Measurements from ENCODE around the gene RPL13A. TPM values are rescaled to one million over a fixed set of nuclear protein-coding genes. Genes with fewer than 3 reads are reported as not detected.
A peak's percentile ranks its signal among the peaks of the same experiment; 100 is the strongest.

RPL13A gene
- total and polyA plus RNA-seq, 2 of the 13 experiments (the other 11 are each of a cell fraction or from before 2014, with no cell fraction given) = 2,601 to 3,407 TPM

- CTCF ChIA-PET (ENCODE audit: low intra/inter-chr PET ratio, low total read pairs) = no interaction called here
- H3K4me3 ChIP-seq (replicated peaks in 1 of 3; ENCODE audit: insufficient read depth in 1 of 3, low read depth in 2 of 3, low read length in 3 of 3) = no peak overlapping the region
- no peak overlapping the region for H3K27ac ChIP-seq (ENCODE audit: extremely low read length, insufficient read depth, low read length)
- H3K79me2 ChIP-seq (ENCODE audit: insufficient read depth, low read length) = peaks cover 17% of the 10 kb centered on the region
- TSS peak; percentile 9 for BruUV-seq (replicated peaks)
- no peaks in the 10 kb centered on the region for H3K9me3 ChIP-seq (ENCODE audit: low read length)
- DNase-seq (ENCODE audit: low spot score) = no peak
- no peak for FAIRE-seq
- in situ Hi-C loops (cut with HindIII; ENCODE audit: extremely low pct_ligation_motif_present, low pct_unique_long_range_greater_than_20kb) (no loop called here), intact Hi-C loops (cut with micrococcal nuclease; ENCODE audit: unreplicated experiment) (no loop called here)
- no peak for ATAC-seq
- no peak overlapping the region for H3K4me2 ChIP-seq (ENCODE audit: low read depth, low read length)
- TF ChIP-seq ZNF317 (CRISPR knock-in tag; IDR thresholded peaks at IDR 0.05) (no peak), IKZF4 (CRISPR knock-in tag; IDR thresholded peaks at IDR 0.05; ENCODE audit: borderline replicate concordance, low read depth, not compliant biosample characterization) (no peak), CREB1 (IDR thresholded peaks at IDR 0.05) (no peak), CREB1 (CRISPR knock-in tag; IDR thresholded peaks at IDR 0.05) (no peak), KLF12 (CRISPR knock-in tag; IDR thresholded peaks at IDR 0.05; ENCODE audit: borderline replicate concordance) (no peak), HNRNPK (IDR thresholded peaks at IDR 0.05; ENCODE audit: low read depth, low read length, poor library complexity, severe bottlenecking) (no peak), MTF2 (CRISPR knock-in tag; IDR thresholded peaks at IDR 0.05; ENCODE audit: borderline replicate concordance) (no peak), PTBP1 (IDR thresholded peaks at IDR 0.05; ENCODE audit: low read depth, low read length, poor library complexity, severe bottlenecking) (no peak), ATF6 (CRISPR knock-in tag; conservative IDR thresholded peaks at IDR 0.05) (no peak), ZFP90 (CRISPR knock-in tag; IDR thresholded peaks at IDR 0.05; ENCODE audit: borderline replicate concordance) (no peak), HNRNPUL1 (IDR thresholded peaks at IDR 0.05; ENCODE audit: low read depth, low read length) (no peak), JUN (CRISPR knock-in tag; IDR thresholded peaks at IDR 0.05) (no peak), ADNP (CRISPR knock-in tag; IDR thresholded peaks at IDR 0.05) (no peak), CREB3 (CRISPR knock-in tag; IDR thresholded peaks at IDR 0.05) (no peak), ZFP36L2 (CRISPR knock-in tag; IDR thresholded peaks at IDR 0.05) (no peak), RFXANK (CRISPR knock-in tag; IDR thresholded peaks at IDR 0.05) (no peak), ATM (IDR thresholded peaks at IDR 0.05; ENCODE audit: borderline replicate concordance) (no peak)
- no peak overlapping the region for H2AFZ ChIP-seq (ENCODE audit: low read length)
- POLR2A ChIA-PET = no interaction called here
- WGBS (ENCODE audit: low lambda C conversion rate) = 98% methylated on average over 6 of the region's 6 CpGs
- peaks cover 6 to 25% of the 10 kb centered on the region in 2 experiments; a peak in 3 of 5 replicates for H3K36me3 ChIP-seq (replicated peaks in 1 of 2; ENCODE audit: control insufficient read depth in 1 of 2, insufficient read depth in 2 of 2, low read length in 2 of 2)
- no peaks in the 10 kb centered on the region; a peak in 1 of 5 replicates for H3K27me3 ChIP-seq (ENCODE audit: control insufficient read depth in 1 of 2, insufficient read depth in 2 of 2, low read length in 2 of 2)
- no peaks in the 10 kb centered on the region for H4K20me1 ChIP-seq (ENCODE audit: insufficient read depth, low read length)
- H3K4me1 ChIP-seq (ENCODE audit: insufficient read depth, low read length) = peaks cover 32% of the 10 kb centered on the region
- H3K9ac ChIP-seq (ENCODE audit: insufficient read depth, low read depth, low read length) = no peak overlapping the region
Measured at GRCh38 chr19:49448432-49448786, 39.0 kb upstream of the RPL13A start.

Data from HepG2 (cell line).